HL-60 (cell line): ENCODE measurements around the gene PPP1R1C.

ENCODE experiments used
- DNase-seq, 2 experiments: peaks; one replicate each; pipeline ENCODE4 v3.0.0-alpha.2; 2010 to 2020; ENCODE audit warnings: low read depth in 1 of 2, low spot score in 1 of 2
- H3K27ac ChIP-seq: fragments of 250-450 bp; sonication (Bioruptor Pico); replicated peaks from 2 replicates; pipeline ENCODE4 v1.5.1; 2020; ENCODE audit warnings: mild to moderate bottlenecking, moderate library complexity
- H3K27me3 ChIP-seq: fragments of 250-450 bp; sonication (Bioruptor Pico); 2 replicates; pipeline ENCODE4 v1.5.1; 2021; ENCODE audit warnings: mild to moderate bottlenecking, moderate library complexity; ENCODE audit not compliant: insufficient read depth, poor library complexity, severe bottlenecking
- H3K4me3 ChIP-seq: replicated peaks from 2 replicates; pipeline ENCODE4 v1.5.1; 2011; ENCODE audit warnings: mild to moderate bottlenecking, control low read depth, low read length; ENCODE audit not compliant: insufficient read depth
- CTCF ChIP-seq: IDR thresholded peaks from one replicate; pipeline ENCODE4 v1.5.1; 2011; ENCODE audit warnings: low read length, control low read depth, inconsistent platforms; ENCODE audit not compliant: insufficient read depth
- GABPA ChIP-seq: IDR thresholded peaks from 2 replicates; pipeline ENCODE4 v1.6.1; 2012; ENCODE audit warnings: low read depth
- POLR2AphosphoS5 ChIP-seq: IDR thresholded peaks from 2 replicates; pipeline ENCODE4 v1.6.1; 2012; ENCODE audit warnings: low read depth
- SPI1 ChIP-seq: IDR thresholded peaks from 2 replicates; pipeline ENCODE4 v1.6.1; 2012; ENCODE audit warnings: low read depth, mild to moderate bottlenecking, borderline replicate concordance
- TF ChIP-seq, protein P1 (sequence below): IDR thresholded peaks from 2 replicates; pipeline ENCODE4 v1.6.1; 2012; ENCODE audit warnings: low read depth; ENCODE audit not compliant: insufficient replicate concordance

The PPP1R1C gene

GRCh38 chr2:182033449-182033848 lies 47.8 kb downstream of the PPP1R1C start:
- no peak for DNase-seq
- no peak for TF ChIP-seq GABPA
- no peak for TF ChIP-seq POLR2AphosphoS5
- TF ChIP-seq SPI1, result no peak
- TF ChIP-seq, protein P1, sequence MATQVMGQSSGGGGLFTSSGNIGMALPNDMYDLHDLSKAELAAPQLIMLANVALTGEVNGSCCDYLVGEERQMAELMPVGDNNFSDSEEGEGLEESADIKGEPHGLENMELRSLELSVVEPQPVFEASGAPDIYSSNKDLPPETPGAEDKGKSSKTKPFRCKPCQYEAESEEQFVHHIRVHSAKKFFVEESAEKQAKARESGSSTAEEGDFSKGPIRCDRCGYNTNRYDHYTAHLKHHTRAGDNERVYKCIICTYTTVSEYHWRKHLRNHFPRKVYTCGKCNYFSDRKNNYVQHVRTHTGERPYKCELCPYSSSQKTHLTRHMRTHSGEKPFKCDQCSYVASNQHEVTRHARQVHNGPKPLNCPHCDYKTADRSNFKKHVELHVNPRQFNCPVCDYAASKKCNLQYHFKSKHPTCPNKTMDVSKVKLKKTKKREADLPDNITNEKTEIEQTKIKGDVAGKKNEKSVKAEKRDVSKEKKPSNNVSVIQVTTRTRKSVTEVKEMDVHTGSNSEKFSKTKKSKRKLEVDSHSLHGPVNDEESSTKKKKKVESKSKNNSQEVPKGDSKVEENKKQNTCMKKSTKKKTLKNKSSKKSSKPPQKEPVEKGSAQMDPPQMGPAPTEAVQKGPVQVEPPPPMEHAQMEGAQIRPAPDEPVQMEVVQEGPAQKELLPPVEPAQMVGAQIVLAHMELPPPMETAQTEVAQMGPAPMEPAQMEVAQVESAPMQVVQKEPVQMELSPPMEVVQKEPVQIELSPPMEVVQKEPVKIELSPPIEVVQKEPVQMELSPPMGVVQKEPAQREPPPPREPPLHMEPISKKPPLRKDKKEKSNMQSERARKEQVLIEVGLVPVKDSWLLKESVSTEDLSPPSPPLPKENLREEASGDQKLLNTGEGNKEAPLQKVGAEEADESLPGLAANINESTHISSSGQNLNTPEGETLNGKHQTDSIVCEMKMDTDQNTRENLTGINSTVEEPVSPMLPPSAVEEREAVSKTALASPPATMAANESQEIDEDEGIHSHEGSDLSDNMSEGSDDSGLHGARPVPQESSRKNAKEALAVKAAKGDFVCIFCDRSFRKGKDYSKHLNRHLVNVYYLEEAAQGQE, result no peak

GRCh38 chr2:182038576-182038975 lies 52.9 kb downstream of the PPP1R1C start:
- no peaks in the 10 kb centered on the region for H3K27me3 ChIP-seq
- DNase-seq, result no peak
- H3K27ac ChIP-seq, result no peak overlapping the region
- TF ChIP-seq, protein P1, result no peak
- TF ChIP-seq CTCF, result no peak
- TF ChIP-seq POLR2AphosphoS5, result no peak
- no peak for TF ChIP-seq SPI1
- no peak for TF ChIP-seq GABPA
- no peak overlapping the region for H3K4me3 ChIP-seq

More at GRCh38 chr2:182033449-182033848, 47.8 kb downstream of the PPP1R1C start:
- no peak overlapping the region for H3K27ac ChIP-seq
- no peak overlapping the region for H3K4me3 ChIP-seq
- H3K27me3 ChIP-seq, result no peaks in the 10 kb centered on the region

GRCh38 chr2:182043021-182043420 lies 57.4 kb downstream of the PPP1R1C start:
- no peak for DNase-seq
- TF ChIP-seq CTCF (no peak), POLR2AphosphoS5 (no peak), GABPA (no peak), SPI1 (no peak)
- TF ChIP-seq, protein P1, result no peak
- H3K27ac ChIP-seq, result no peak overlapping the region
- H3K27me3 ChIP-seq, result no peaks in the 10 kb centered on the region
- H3K4me3 ChIP-seq, result no peak overlapping the region

GRCh38 chr2:182043861-182044260 lies 58.2 kb downstream of the PPP1R1C start:
- Histone ChIP-seq H3K27ac (no peak overlapping the region), H3K27me3 (no peaks in the 10 kb centered on the region), H3K4me3 (no peak overlapping the region)
- TF ChIP-seq GABPA (no peak), POLR2AphosphoS5 (no peak), CTCF (no peak), SPI1 (no peak)
- TF ChIP-seq, protein P1, result no peak
- DNase-seq, result no peak
